GM12878 (cell line): Measurements from ENCODE around the gene AIG1. TPM values are rescaled to one million over a fixed set of nuclear protein-coding genes. Genes with fewer than 3 reads are reported as not detected.

Experiments
- ATAC-seq: fragments of 200-7000 bp; cut with Tn5 transposase; 3 replicates; pipeline ENCODE4 v1.9.1; 2020; ENCODE audit warnings: mild to moderate bottlenecking, moderate library complexity
- BruUV-seq: library from RNA; stranded (reverse); fragments of 400-500 nt; replicated peaks from 2 replicates; lab custom pipeline; 2021; lab: Mats Ljungman, UMichigan
- CTCF ChIA-PET: fragments of 300-600 bp; sonication (Branson Sonifier 250); formaldehyde crosslinking; extraction: SDS; loops from one replicate; lab custom pipeline; 2021; ENCODE audit warnings: inconsistent platforms; lab: Yijun Ruan, JAX
- POLR2A ChIA-PET: fragments of 350-600 bp; formaldehyde crosslinking; extraction: SDS; loops from one replicate; lab custom pipeline; 2021; ENCODE audit warnings: inconsistent platforms; lab: Charles Lee
- RAD21 ChIA-PET: fragments of 300-600 bp; sonication (Branson Sonifier 250); formaldehyde crosslinking; loops from one replicate; lab custom pipeline; 2023; ENCODE audit warnings: antibody characterized with exemption; ENCODE audit not compliant: unreplicated experiment; lab: Charles Lee
- SMC1A ChIA-PET: fragments of 300-600 bp; sonication (Branson Sonifier 250); formaldehyde crosslinking; loops from one replicate; lab custom pipeline; 2023; ENCODE audit not compliant: unreplicated experiment, uncharacterized antibody; lab: Charles Lee
- DNase-seq: peaks from one replicate; pipeline ENCODE4 v3.0.0-alpha.2; 2011; ENCODE audit warnings: low read depth, low spot score
- FAIRE-seq: peaks from 3 replicates; lab custom pipeline; 2011; peaks lifted over from hg19 to GRCh38; lab: Jason Lieb, UNC
- H2AFZ ChIP-seq: 2 replicates; pipeline ENCODE4 v1.6.0; 2011; ENCODE audit warnings: low read depth, low read length, control low read depth; ENCODE audit not compliant: control insufficient read depth
- H3K27ac ChIP-seq: 2 replicates; pipeline ENCODE4 v1.5.1; 2011; ENCODE audit warnings: control low read depth; ENCODE audit not compliant: control insufficient read depth, insufficient read depth
- H3K27me3 ChIP-seq, 2 experiments: replicated peaks in 1 of 2; 2 replicates each; pipeline versions ENCODE4 v1.6.0 to v1.6.1; 2011; ENCODE audit warnings: low read length in 1 of 2; ENCODE audit not compliant: control insufficient read depth in 2 of 2, insufficient read depth in 2 of 2
- H3K36me3 ChIP-seq, 2 experiments: 2 replicates each; pipeline ENCODE4 v1.5.1; 2011; ENCODE audit warnings: low read length in 1 of 2; ENCODE audit not compliant: control insufficient read depth in 2 of 2, insufficient read depth in 2 of 2
- H3K4me1 ChIP-seq: 2 replicates; pipeline ENCODE4 v1.6.1; 2011; ENCODE audit warnings: mild to moderate bottlenecking, low read length, moderate library complexity, mixed read lengths; ENCODE audit not compliant: control insufficient read depth, insufficient read depth
- H3K4me2 ChIP-seq: 2 replicates; pipeline ENCODE4 v1.6.0; 2011; ENCODE audit warnings: control low read depth; ENCODE audit not compliant: control insufficient read depth, insufficient read depth
- H3K4me3 ChIP-seq: fragments of 200-600 bp; sonication (generic); 2 replicates; pipeline ENCODE4 v1.5.1; 2016
- H3K79me2 ChIP-seq: 2 replicates; pipeline ENCODE4 v1.6.0; 2011; ENCODE audit warnings: low read length; ENCODE audit not compliant: control insufficient read depth, insufficient read depth
- H3K9ac ChIP-seq: 2 replicates; pipeline ENCODE4 v1.8.0; 2011; ENCODE audit warnings: low read length, control low read depth, mixed read lengths; ENCODE audit not compliant: control insufficient read depth, insufficient read depth
- H3K9me3 ChIP-seq: replicated peaks from 3 replicates; pipeline ENCODE4 v1.5.1; 2011; ENCODE audit warnings: mild to moderate bottlenecking, low read length; ENCODE audit not compliant: control insufficient read depth, insufficient read depth
- H4K20me1 ChIP-seq: 2 replicates; pipeline ENCODE4 v1.6.0; 2011; ENCODE audit not compliant: control insufficient read depth, insufficient read depth
- JUNB ChIP-seq: IDR thresholded peaks from 2 replicates; pipeline ENCODE4 v1.6.1; 2016; ENCODE audit warnings: antibody characterized with exemption, mild to moderate bottlenecking
- NFYA ChIP-seq: IDR thresholded peaks from 2 replicates; pipeline ENCODE4 v1.6.1; 2011; ENCODE audit warnings: low read depth, mild to moderate bottlenecking, low read length, improper control_type of control experiment, borderline replicate concordance
- RCOR1 ChIP-seq: conservative IDR thresholded peaks from 2 replicates; pipeline ENCODE4 v1.6.1; 2012; ENCODE audit warnings: low read depth, low read length, improper control_type of control experiment
- in situ Hi-C: fragments of 300-500 bp; cut with MboI; formaldehyde crosslinking; loops from 9 replicates; pipeline ENCODE4 v1.14.3; 2018; ENCODE audit warnings: mixed read lengths
- intact Hi-C: fragments of 100-400 bp; cut with micrococcal nuclease; formaldehyde crosslinking; loops from one replicate; pipeline ENCODE4 v1.14.2; 2022; ENCODE audit not compliant: unreplicated experiment
- polyA plus RNA-seq, 11 experiments: library from polyadenylated mRNA; depleted of rRNA in 4 of 11; unstranded in 6 of 11; stranded (reverse) in 5 of 11; fragments of >200 nt; fragmentation: Nextera tagmentation in 4 of 11; fragmentation: Illumina TruSeq in 1 of 11; extraction: Ambion mirVana in 4 of 11; extraction: Trizol in 1 of 11; gene quantifications; 1 replicate in 1 of 11; 2 replicates in 10 of 11; pipeline versions ENCODE4 v1.2.1 to v1.2.3, GENCODE V29; 2011 to 2016; ENCODE audit warnings: inconsistent platforms in 2 of 11, missing spikeins in 2 of 11, low read depth in 1 of 11
- total RNA-seq, 4 experiments: library from RNA; depleted of rRNA in 3 of 4; stranded (reverse); fragments of >200 nt in 3 of 4; fragmentation: Illumina TruSeq in 1 of 4; extraction: Trizol in 1 of 4; gene quantifications; 2 replicates each; pipeline versions ENCODE4 v1.2.1 to v1.2.3, GENCODE V29; 2013 to 2021
- TF ChIP-seq, protein P1 (sequence below): fragments of 450-650 bp; IDR thresholded peaks from 2 replicates; pipeline ENCODE4 v1.6.1; 2017; ENCODE audit warnings: mild to moderate bottlenecking, moderate library complexity
- TF ChIP-seq, protein P2 (sequence below), 3 experiments: IDR thresholded peaks in 2 of 3; conservative IDR thresholded peaks in 1 of 3; 2 replicates each; pipeline ENCODE4 v1.5.1; 2011; ENCODE audit warnings: low read depth in 3 of 3, low read length in 3 of 3, mild to moderate bottlenecking in 3 of 3, control low read depth in 2 of 3, moderate library complexity in 2 of 3, inconsistent platforms in 1 of 3, mixed read lengths in 1 of 3; ENCODE audit not compliant: control insufficient read depth in 2 of 3, insufficient read depth in 1 of 3; ENCODE audit errors: extremely low read depth in 1 of 3

Gene AIG1
- total and polyA plus RNA-seq, 10 of the 15 experiments (the other 5 are each of a cell fraction or from before 2014, with no cell fraction given): 27.0 to 74.5 (median 36.4) TPM

DNA sequence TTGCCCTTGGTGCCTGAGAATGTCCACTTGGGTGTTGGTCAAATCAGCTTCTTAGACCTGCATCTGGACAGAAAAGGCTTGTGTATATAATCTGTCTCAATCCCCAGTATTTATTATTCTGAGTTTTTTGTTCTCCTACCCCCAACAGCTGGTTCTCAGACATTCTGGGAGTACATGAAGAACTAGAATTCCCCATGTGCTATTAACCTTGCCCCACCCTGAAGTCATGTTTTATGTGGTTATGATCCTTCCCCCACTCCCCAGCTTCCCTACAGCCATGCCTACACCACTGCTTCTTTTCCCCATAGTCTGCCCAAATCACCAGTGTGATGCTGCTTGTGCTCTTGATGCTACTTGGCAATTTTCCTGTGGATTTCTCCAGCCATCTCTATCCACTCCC, 232.8 kb downstream of the AIG1 start:
- RAD21 ChIA-PET: no interaction called here
- no TSS peak for BruUV-seq
- no peaks in the 10 kb centered on the region for H3K36me3 ChIP-seq
- H3K4me3 ChIP-seq: no peak overlapping the region
- TF ChIP-seq JUNB (no peak), NFYA (no peak), RCOR1 (no peak)
- TF ChIP-seq, protein P1, sequence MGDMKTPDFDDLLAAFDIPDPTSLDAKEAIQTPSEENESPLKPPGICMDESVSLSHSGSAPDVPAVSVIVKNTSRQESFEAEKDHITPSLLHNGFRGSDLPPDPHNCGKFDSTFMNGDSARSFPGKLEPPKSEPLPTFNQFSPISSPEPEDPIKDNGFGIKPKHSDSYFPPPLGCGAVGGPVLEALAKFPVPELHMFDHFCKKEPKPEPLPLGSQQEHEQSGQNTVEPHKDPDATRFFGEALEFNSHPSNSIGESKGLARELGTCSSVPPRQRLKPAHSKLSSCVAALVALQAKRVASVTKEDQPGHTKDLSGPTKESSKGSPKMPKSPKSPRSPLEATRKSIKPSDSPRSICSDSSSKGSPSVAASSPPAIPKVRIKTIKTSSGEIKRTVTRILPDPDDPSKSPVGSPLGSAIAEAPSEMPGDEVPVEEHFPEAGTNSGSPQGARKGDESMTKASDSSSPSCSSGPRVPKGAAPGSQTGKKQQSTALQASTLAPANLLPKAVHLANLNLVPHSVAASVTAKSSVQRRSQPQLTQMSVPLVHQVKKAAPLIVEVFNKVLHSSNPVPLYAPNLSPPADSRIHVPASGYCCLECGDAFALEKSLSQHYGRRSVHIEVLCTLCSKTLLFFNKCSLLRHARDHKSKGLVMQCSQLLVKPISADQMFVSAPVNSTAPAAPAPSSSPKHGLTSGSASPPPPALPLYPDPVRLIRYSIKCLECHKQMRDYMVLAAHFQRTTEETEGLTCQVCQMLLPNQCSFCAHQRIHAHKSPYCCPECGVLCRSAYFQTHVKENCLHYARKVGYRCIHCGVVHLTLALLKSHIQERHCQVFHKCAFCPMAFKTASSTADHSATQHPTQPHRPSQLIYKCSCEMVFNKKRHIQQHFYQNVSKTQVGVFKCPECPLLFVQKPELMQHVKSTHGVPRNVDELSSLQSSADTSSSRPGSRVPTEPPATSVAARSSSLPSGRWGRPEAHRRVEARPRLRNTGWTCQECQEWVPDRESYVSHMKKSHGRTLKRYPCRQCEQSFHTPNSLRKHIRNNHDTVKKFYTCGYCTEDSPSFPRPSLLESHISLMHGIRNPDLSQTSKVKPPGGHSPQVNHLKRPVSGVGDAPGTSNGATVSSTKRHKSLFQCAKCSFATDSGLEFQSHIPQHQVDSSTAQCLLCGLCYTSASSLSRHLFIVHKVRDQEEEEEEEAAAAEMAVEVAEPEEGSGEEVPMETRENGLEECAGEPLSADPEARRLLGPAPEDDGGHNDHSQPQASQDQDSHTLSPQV: no peak
- TF ChIP-seq, protein P2, sequence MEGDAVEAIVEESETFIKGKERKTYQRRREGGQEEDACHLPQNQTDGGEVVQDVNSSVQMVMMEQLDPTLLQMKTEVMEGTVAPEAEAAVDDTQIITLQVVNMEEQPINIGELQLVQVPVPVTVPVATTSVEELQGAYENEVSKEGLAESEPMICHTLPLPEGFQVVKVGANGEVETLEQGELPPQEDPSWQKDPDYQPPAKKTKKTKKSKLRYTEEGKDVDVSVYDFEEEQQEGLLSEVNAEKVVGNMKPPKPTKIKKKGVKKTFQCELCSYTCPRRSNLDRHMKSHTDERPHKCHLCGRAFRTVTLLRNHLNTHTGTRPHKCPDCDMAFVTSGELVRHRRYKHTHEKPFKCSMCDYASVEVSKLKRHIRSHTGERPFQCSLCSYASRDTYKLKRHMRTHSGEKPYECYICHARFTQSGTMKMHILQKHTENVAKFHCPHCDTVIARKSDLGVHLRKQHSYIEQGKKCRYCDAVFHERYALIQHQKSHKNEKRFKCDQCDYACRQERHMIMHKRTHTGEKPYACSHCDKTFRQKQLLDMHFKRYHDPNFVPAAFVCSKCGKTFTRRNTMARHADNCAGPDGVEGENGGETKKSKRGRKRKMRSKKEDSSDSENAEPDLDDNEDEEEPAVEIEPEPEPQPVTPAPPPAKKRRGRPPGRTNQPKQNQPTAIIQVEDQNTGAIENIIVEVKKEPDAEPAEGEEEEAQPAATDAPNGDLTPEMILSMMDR (IDR thresholded peaks at IDR 0.05 in 2 of 3, conservative IDR thresholded peaks at IDR 0.05 in 1 of 3; ENCODE audit: control insufficient read depth in 2 of 3, extremely low read depth in 1 of 3, insufficient read depth in 1 of 3, low read depth in 3 of 3, low read length in 3 of 3): no peak
- TF ChIP-seq, all 136 proteins: peak for 0
- no peak for FAIRE-seq
- no peak overlapping the region for H3K4me2 ChIP-seq
- POLR2A ChIA-PET: no interaction called here
- H3K27me3 ChIP-seq: no peaks in the 10 kb centered on the region; a peak in 1 of 4 replicates
- intact Hi-C loops: no loop called here
- no peak overlapping the region for H3K27ac ChIP-seq
- in situ Hi-C loops: no loop called here
- H3K9ac ChIP-seq: no peak overlapping the region
- H2AFZ ChIP-seq: no peak overlapping the region
- CTCF ChIA-PET: interaction anchor here (1.4 kb wide), 1 partner anchor 14 kb away, joined by 3 read pairs; no protein-coding TSS in a partner anchor
- no peak for ATAC-seq
- DNase-seq: no peak
- SMC1A ChIA-PET: no interaction called here
- no peaks in the 10 kb centered on the region for H3K4me1 ChIP-seq
- H4K20me1 ChIP-seq: no peaks in the 10 kb centered on the region
- H3K79me2 ChIP-seq: no peaks in the 10 kb centered on the region
- no peaks in the 10 kb centered on the region for H3K9me3 ChIP-seq
